ENCODE measurements around the gene MEG3.

MEG3 gene

DNA sequence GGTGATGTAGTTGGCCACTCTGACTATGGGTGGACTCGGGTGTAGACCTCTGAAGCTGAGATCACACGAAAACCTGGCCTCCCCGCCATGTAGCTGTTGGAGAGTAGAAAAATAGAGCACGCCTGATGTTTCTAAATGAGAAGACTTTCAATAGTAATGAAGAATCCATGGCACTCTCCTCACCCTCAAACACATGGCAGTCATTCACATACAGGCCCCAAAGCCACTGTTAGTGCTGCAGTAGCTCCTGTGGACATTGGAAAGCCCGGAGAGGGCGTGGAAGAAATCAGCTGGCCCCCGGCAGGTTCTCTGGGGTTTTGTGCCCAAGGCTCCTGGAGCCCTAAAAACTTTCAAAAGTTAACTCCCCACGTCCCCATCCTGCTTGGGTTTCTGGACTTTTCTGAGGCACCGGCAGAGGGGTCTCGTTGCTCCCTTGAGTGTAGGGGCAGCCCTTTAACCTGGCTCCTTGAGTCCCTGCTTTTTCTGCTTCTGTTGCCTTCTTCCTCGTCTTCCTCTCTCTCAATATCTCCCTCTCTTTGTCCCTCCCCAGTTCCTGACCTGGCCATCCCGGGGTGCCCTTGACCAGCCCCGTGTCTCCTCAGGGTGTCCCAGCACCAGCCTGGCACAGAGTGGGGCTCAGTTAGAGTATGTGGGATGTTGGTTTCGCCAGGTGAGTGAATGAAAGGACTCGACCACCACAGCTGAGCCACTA, 8.3 kb downstream of the MEG3 start:
- no peak for DNase-seq

DNA sequence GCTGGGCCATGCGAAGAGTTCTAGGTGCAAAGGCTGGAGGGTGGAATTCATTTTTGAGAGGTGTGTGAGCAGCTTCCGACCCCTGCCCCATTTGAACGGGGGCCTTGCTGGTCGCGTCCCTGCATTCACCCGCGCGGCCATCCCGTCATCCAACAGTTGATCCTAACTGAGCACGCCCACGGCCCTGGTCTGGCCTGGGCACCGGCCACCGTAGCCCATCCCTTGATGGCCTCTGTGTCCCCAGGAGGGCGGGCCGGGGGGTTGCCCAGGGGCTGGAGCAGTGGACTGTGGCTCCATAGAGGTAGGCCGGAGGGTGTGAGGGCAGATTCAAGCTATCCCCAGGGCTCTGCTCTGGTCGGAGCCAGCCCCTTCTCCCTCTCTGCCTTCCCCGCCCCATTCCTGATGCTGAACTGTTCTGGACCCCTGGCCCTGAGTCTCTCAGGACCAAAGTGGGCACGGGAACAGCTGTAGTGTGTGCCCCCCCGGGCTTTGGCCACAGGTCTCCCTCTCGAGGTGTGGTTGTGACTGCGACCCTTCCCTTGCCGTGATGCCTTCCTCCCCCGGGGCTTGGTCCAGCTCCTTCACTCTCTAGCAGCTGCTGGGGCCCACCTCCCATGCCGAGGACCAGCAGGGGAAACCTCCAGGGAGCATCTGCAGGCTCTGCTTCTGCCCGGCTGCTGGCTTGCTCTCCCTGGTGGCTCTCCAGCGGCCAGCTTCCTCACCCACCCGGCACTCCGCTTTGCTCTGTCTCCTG, 9.1 kb downstream of the MEG3 start:
- no peak for DNase-seq

DNA sequence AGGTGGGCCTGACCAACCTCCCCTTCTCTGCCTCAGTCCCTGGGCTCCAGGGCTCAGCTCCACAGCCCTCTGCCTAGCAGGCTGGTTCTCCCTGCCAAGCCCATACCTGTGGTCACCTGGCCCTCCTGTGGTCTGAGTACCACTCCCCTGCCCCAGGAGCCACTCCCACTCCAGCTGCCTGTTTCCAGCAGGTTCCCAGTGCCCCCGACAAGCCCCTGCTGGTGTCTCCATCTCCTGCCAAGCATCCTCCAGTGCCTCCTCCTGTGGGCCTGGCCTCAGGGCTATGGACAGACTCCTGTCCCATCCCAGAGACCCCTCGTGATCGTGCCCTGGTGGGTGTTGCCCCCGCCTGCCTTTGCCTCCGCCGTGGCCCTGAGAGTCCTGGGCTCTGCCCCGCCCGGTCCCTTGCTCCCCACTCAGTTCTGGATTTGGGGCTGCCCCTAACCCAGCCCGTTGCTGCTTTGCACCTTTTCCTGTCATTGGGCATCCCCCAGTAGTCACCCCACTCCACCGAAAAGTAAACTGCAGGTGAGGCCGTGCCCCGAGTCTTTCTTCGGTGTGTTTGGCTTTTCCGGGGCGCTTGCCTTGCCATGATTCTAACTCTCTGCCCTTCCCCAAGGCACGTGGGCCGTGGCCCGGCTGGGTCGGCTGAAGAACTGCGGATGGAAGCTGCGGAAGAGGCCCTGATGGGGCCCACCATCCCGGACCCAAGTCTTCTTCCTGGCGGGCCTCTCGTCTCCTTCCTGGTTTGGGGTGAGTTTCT, 9.8 kb downstream of the MEG3 start:
- no peak for DNase-seq

GRCh38 chr14:100836311-100836805, 10.4 kb downstream of the MEG3 start:
- no peak for DNase-seq

DNA sequence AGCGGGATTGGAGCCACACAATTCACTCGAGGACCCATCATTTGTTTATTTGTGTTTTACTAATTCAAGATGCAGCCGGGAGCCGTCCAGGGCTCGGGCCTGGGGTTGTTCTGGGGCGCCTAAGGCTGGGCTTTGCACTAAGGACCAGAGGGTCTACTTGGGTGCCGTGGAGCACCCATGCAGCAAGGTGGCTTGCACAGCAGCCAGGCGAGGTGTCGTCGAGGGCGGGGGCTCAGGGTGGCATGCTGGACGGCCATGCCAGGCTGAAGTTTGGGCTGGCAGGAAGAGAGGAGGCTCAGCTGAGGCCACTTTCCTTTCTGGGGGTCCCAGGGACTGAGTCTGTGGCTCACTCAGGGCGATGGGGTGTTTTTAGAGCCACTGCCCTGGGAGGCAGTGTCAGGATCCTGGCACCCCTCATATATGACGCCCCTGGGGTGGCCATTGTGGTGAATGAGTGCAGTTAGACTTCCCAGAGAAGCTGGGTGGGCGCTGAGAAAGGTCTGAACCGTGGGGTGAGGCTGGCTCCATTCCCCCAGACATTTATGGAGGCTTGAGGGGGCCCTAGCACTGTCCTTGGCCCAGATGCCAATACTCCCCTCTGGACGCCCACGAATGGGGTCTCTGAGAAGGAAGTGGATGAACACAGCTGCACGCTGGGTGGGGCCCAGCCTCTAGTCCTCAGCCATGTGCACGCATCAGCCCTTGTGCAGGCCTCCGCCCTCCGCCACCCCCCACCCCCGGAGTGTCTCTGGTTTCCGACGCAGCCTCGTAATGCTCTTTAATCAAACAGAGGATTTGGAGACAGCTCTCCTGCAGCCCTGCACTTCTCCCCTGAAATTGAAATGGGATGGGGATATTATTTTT, 11.3 kb downstream of the MEG3 start:
- no peak for DNase-seq

GRCh38 chr14:100837805-100838350, 12.0 kb downstream of the MEG3 start:
- no peak for DNase-seq

GRCh38 chr14:100838493-100839314, 12.8 kb downstream of the MEG3 start:
- DNase-seq: no peak

DNA sequence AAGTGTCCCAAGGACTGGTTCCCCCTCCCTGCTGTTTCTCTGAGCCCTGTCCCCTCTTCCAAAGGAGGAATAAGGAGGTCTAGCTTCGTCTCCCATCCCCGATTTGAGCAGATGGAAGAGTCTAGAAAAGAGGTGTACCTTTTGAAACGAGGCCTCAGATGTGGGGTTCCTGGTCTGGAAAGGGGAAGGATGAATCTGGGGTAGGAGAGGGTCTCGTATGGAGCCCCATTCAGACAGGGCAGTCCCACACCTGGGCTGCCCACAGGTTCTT, 13.3 kb downstream of the MEG3 start:
- no peak for DNase-seq

DNA sequence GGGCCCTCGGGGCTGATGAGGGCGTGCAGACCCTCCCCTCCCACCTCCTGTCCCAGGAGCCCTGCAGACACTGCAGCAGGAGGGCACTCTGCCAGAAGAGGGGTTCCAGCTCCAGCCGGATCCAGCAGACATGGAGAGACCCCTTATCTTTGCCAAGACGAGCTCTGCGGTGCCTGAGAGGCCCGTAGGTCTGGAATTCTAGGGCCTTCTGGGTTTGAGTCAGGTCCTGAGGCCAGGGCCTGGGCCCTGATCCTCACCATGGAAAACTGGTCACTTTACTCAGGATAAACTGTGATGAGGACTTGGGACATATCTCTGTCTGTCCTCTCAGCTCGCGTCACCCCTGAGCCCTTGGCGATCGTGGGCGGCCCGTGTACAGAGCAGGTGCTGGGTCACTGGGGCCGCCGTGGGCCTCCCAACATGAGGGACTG, 13.8 kb downstream of the MEG3 start:
- no peak for DNase-seq

GRCh38 chr14:100840286-100841065, 14.6 kb downstream of the MEG3 start:
- no peak for DNase-seq

- DNase-seq: no peak
These were observed 15.3 kb downstream of the MEG3 start for GRCh38 chr14:100841066-100841760.

DNA sequence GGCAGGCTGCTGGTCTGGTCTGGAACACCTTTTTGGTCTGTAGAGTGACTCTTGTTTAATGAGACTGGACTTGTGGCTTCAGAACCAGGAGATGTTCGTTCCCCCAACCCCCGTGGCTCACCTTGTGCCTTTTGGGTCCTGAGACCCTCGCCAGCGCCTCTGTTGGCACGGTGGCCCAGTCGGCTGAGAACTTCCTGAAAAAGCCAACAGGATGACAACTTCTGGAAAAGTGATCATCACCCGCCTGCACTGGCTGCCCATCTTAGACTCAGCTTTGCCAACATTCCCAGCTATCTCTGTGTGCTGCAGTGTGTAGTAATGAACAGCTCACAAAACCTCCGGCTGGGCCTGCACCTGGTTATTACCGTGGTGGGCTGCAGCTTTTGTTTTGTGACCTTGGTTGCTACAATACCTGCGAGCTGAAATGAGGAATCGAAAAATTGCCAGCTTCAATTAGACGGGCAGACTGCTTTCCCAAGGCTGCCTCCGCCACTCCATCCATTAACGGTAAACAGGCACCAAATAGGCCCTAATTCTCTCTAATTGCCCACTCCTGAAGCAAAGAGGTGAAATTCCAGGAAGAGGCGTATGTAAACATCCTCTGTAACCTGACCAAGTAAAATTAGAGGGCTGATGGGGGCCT, 16.0 kb downstream of the MEG3 start:
- no peak for DNase-seq

- peak; percentile 71 for DNase-seq
These were observed 16.9 kb downstream of the MEG3 start for GRCh38 chr14:100842799-100843198.

GRCh38 chr14:100844082-100844408, 18.1 kb downstream of the MEG3 start:
- DNase-seq: no peak

DNA sequence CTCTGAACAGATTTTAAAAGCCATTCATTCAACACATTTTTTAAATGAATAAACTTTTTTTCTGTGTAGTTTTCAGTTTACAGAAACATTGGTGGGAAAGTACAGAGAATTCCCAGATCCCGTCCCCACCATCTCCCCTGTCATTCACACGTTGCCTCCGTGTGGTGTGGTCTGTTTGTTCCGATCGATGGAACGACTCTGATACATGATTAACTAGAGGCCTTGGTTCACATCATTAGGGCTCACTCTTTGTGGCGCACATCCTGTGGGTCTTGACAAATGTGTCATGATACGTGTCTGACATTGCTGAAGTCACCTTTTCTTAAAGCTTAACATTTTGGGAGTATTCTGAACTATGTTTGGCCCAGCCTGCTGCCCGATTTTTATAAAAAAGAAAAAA, 18.5 kb downstream of the MEG3 start:
- DNase-seq: no peak

DNA sequence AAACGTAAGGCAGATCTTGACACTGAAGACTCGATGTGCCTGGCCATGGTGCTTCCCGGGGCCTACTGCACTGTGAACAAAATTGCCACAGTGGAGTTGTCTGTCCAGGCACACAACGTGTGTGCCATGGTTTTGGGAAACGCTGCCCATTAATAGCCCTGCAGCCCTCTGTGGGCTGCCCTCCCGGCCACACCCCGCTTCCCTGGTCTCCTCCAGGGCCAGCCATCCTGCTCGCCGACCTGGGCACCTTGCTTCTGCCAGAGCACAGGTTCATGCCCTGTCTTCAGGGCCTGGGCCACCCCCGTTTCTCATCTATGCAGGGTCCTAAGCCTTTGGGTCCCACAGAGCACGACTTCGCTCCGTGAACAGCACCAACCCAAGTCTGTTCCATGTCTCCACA, 18.9 kb downstream of the MEG3 start:
- DNase-seq: no peak

- DNase-seq: no peak
These were observed 19.4 kb downstream of the MEG3 start for GRCh38 chr14:100845341-100845740.

- DNase-seq: no peak
These were observed 20.5 kb downstream of the MEG3 start for GRCh38 chr14:100846309-100846859.

GRCh38 chr14:100849115-100849781, 23.3 kb downstream of the MEG3 start:
- DNase-seq: no peak
